NCI-H1694 treated with DMSO at 0.1 percent for 48 hours (cell line): ENCODE results near the gene TNS2.

ENCODE experiments used
- DNase-seq: peaks from one replicate; lab custom pipeline; 2025; lab: John Stamatoyannopoulos, UW

Gene TNS2

DNA sequence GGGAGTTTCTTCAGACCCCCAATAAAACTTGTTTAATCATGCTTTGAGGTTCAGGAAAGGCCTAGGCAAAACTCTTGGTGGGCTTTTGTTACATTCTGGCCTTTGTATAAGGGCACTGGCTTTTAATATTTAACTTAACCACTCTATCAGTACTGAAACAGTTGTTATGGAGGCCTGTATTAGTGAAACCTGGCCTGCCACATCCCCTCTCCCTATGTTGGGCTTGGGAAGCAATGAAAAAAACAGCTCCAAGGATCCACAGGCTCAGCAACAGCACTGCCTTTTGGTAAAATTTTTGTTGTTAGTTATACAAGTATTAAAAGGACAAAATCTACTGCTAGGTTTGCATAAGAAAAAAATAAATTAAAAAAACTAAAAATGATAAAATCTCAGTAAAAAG lies 64.1 kb downstream of the TNS2 start:
- DNase-seq: no peak
